ENCODE data around the gene ATP8A2.

GRCh38 chr13:25469169-25469525, 97.4 kb downstream of the ATP8A2 start:
- TF ChIP-seq CTCF (IDR thresholded peaks at IDR 0.05) (no peak), POLR2A (IDR thresholded peaks at IDR 0.05) (no peak)

Data from heart left ventricle (tissue), 13 donors.